HepG2 (cell line): ENCODE measurements around the gene SF3A2. TPM values are rescaled to one million over a fixed set of nuclear protein-coding genes. Genes with fewer than 3 reads are reported as not detected.

ENCODE experiments used
- BRF2 ChIP-seq: sonication (generic); formaldehyde crosslinking; IDR thresholded peaks from 2 replicates; pipeline ENCODE4 v1.8.1; 2022; ENCODE audit warnings: mild to moderate bottlenecking, missing genetic modification reagents
- GABPB1 ChIP-seq: IDR thresholded peaks from 2 replicates; pipeline ENCODE4 v1.6.1; 2016; ENCODE audit warnings: mild to moderate bottlenecking, missing genetic modification reagents, moderate library complexity, missing compliant biosample characterization
- HDAC1 ChIP-seq: sonication (generic); formaldehyde crosslinking; IDR thresholded peaks from 2 replicates; pipeline ENCODE4 v1.5.1; 2020; ENCODE audit warnings: mild to moderate bottlenecking, missing genetic modification reagents
- HNRNPLL ChIP-seq: fragments of 200-400 bp; formaldehyde crosslinking; IDR thresholded peaks from 2 replicates; pipeline ENCODE4 v1.6.1; 2017; ENCODE audit warnings: mild to moderate bottlenecking, low read depth, low read length; ENCODE audit not compliant: poor library complexity, severe bottlenecking
- NCOA2 ChIP-seq: sonication (generic); formaldehyde crosslinking; IDR thresholded peaks from 2 replicates; pipeline ENCODE4 v1.8.0; 2022; ENCODE audit warnings: inconsistent platforms
- PCBP1 ChIP-seq: fragments of 200-400 bp; formaldehyde crosslinking; IDR thresholded peaks from 2 replicates; pipeline ENCODE4 v1.6.1; 2017; ENCODE audit warnings: mild to moderate bottlenecking, low read depth, low read length, borderline replicate concordance
- SAP130 ChIP-seq: IDR thresholded peaks from 2 replicates; pipeline ENCODE4 v1.6.1; 2016; ENCODE audit warnings: low read depth
- TAF1 ChIP-seq: sonication (generic); formaldehyde crosslinking; IDR thresholded peaks from 2 replicates; pipeline ENCODE4 v1.4.0; 2020; ENCODE audit warnings: missing genetic modification reagents
- ZNF280B ChIP-seq: sonication (generic); formaldehyde crosslinking; IDR thresholded peaks from 2 replicates; pipeline ENCODE4 v1.5.0; 2020; ENCODE audit warnings: missing genetic modification reagents, mild to moderate bottlenecking, borderline replicate concordance
- ZNF768 ChIP-seq: sonication (generic); formaldehyde crosslinking; IDR thresholded peaks from 2 replicates; pipeline ENCODE4 v1.4.0; 2020; ENCODE audit warnings: missing genetic modification reagents
- ZNF83 ChIP-seq: sonication (generic); formaldehyde crosslinking; IDR thresholded peaks from 2 replicates; pipeline ENCODE4 v1.4.0; 2020; ENCODE audit warnings: missing genetic modification reagents, mild to moderate bottlenecking, borderline replicate concordance
- polyA plus RNA-seq, 8 experiments: library from polyadenylated mRNA; depleted of rRNA in 3 of 8; stranded (reverse) in 7 of 8; unstranded in 1 of 8; fragments of >200 nt; fragmentation: Illumina TruSeq in 4 of 8; extraction: Trizol in 4 of 8; gene quantifications; 2 replicates each; pipeline versions ENCODE4 v1.2.1 to v1.2.3, GENCODE V29; 2011 to 2016; ENCODE audit warnings: low read depth in 4 of 8, missing spikeins in 1 of 8, mixed read lengths in 1 of 8; ENCODE audit not compliant: insufficient read depth in 1 of 8
- total RNA-seq, 5 experiments: library from RNA; depleted of rRNA; stranded (reverse); fragments of >200 nt; fragmentation: Illumina TruSeq; extraction: Trizol; gene quantifications; 2 replicates each; pipeline ENCODE4 v1.2.3, GENCODE V29; 2016; ENCODE audit warnings: low read depth in 1 of 5
- TF ChIP-seq, protein P1 (sequence below), 2 experiments: sonication (generic) in 1 of 2; formaldehyde crosslinking in 1 of 2; IDR thresholded peaks; 2 replicates each; pipeline versions ENCODE4 v1.5.1 to v1.6.1; 2011 to 2020; ENCODE audit warnings: borderline replicate concordance in 1 of 2, low read depth in 1 of 2, low read length in 1 of 2, mild to moderate bottlenecking in 1 of 2, missing genetic modification reagents in 1 of 2, moderate library complexity in 1 of 2
- TF ChIP-seq, protein P2 (sequence below): sonication (generic); formaldehyde crosslinking; IDR thresholded peaks from 2 replicates; pipeline ENCODE4 v1.4.0; 2020; ENCODE audit warnings: missing genetic modification reagents
- TF ChIP-seq, protein P3 (sequence below): sonication (generic); formaldehyde crosslinking; IDR thresholded peaks from 2 replicates; pipeline ENCODE4 v1.5.0; 2020; ENCODE audit warnings: mild to moderate bottlenecking, missing genetic modification reagents, borderline replicate concordance

Gene SF3A2
- total and polyA plus RNA-seq, 2 of the 13 experiments (the other 11 are each of a cell fraction or from before 2014, with no cell fraction given): 8.6 to 8.8 TPM

- TF ChIP-seq, protein P1, sequence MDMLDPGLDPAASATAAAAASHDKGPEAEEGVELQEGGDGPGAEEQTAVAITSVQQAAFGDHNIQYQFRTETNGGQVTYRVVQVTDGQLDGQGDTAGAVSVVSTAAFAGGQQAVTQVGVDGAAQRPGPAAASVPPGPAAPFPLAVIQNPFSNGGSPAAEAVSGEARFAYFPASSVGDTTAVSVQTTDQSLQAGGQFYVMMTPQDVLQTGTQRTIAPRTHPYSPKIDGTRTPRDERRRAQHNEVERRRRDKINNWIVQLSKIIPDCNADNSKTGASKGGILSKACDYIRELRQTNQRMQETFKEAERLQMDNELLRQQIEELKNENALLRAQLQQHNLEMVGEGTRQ (IDR thresholded peaks at IDR 0.05; ENCODE audit: low read depth, low read length): 0 out of 2 replicates have a peak, but pooled peaks have one; percentile 25
- TF ChIP-seq, protein P1 (CRISPR knock-in tag; IDR thresholded peaks at IDR 0.05; ENCODE audit: borderline replicate concordance): peak; percentile 40
- TF ChIP-seq HDAC1 (CRISPR knock-in tag) (peak; percentile 59; the same call in 1 of the 2 replicates), ZNF83 (no peak), GABPB1 (CRISPR knock-in tag) (peak; percentile 62), TAF1 (peak; percentile 42; the same call in 1 of the 2 replicates), ZNF280B (CRISPR knock-in tag) (peak; percentile 54; the same call in 1 of the 2 replicates), PCBP1 (no peak), HNRNPLL (no peak), BRF2 (CRISPR knock-in tag) (no peak), SAP130 (CRISPR knock-in tag) (peak; percentile 75), ZNF768 (CRISPR knock-in tag) (peak; percentile 59; the same call in 1 of the 2 replicates), NCOA2 (CRISPR knock-in tag) (peak; percentile 44; the same call in 1 of the 2 replicates)
- TF ChIP-seq, protein P2, sequence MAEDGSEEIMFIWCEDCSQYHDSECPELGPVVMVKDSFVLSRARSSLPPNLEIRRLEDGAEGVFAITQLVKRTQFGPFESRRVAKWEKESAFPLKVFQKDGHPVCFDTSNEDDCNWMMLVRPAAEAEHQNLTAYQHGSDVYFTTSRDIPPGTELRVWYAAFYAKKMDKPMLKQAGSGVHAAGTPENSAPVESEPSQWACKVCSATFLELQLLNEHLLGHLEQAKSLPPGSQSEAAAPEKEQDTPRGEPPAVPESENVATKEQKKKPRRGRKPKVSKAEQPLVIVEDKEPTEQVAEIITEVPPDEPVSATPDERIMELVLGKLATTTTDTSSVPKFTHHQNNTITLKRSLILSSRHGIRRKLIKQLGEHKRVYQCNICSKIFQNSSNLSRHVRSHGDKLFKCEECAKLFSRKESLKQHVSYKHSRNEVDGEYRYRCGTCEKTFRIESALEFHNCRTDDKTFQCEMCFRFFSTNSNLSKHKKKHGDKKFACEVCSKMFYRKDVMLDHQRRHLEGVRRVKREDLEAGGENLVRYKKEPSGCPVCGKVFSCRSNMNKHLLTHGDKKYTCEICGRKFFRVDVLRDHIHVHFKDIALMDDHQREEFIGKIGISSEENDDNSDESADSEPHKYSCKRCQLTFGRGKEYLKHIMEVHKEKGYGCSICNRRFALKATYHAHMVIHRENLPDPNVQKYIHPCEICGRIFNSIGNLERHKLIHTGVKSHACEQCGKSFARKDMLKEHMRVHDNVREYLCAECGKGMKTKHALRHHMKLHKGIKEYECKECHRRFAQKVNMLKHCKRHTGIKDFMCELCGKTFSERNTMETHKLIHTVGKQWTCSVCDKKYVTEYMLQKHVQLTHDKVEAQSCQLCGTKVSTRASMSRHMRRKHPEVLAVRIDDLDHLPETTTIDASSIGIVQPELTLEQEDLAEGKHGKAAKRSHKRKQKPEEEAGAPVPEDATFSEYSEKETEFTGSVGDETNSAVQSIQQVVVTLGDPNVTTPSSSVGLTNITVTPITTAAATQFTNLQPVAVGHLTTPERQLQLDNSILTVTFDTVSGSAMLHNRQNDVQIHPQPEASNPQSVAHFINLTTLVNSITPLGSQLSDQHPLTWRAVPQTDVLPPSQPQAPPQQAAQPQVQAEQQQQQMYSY: no peak
- TF ChIP-seq, protein P3, sequence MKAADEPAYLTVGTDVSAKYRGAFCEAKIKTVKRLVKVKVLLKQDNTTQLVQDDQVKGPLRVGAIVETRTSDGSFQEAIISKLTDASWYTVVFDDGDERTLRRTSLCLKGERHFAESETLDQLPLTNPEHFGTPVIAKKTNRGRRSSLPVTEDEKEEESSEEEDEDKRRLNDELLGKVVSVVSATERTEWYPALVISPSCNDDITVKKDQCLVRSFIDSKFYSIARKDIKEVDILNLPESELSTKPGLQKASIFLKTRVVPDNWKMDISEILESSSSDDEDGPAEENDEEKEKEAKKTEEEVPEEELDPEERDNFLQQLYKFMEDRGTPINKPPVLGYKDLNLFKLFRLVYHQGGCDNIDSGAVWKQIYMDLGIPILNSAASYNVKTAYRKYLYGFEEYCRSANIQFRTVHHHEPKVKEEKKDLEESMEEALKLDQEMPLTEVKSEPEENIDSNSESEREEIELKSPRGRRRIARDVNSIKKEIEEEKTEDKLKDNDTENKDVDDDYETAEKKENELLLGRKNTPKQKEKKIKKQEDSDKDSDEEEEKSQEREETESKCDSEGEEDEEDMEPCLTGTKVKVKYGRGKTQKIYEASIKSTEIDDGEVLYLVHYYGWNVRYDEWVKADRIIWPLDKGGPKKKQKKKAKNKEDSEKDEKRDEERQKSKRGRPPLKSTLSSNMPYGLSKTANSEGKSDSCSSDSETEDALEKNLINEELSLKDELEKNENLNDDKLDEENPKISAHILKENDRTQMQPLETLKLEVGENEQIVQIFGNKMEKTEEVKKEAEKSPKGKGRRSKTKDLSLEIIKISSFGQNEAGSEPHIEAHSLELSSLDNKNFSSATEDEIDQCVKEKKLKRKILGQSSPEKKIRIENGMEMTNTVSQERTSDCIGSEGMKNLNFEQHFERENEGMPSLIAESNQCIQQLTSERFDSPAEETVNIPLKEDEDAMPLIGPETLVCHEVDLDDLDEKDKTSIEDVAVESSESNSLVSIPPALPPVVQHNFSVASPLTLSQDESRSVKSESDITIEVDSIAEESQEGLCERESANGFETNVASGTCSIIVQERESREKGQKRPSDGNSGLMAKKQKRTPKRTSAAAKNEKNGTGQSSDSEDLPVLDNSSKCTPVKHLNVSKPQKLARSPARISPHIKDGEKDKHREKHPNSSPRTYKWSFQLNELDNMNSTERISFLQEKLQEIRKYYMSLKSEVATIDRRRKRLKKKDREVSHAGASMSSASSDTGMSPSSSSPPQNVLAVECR (CRISPR knock-in tag): peak; percentile 27; the same call in 1 of the 2 replicates
Observed at GRCh38 chr19:2266183-2266993, 29.8 kb downstream of the SF3A2 start (continued).
